Measurements from ENCODE around the gene KCNC3.

The KCNC3 gene

GRCh38 chr19:50314724-50315708 lies 14.2 kb downstream of the KCNC3 start:
- H3K4me3 ChIP-seq (ENCODE audit: low read length in 2 of 2) = peak overlapping the region; percentile 7 to 56

GRCh38 chr19:50313812-50314536 lies 15.2 kb downstream of the KCNC3 start:
- DNase-seq (ENCODE audit: low spot score) = no peak
- Histone ChIP-seq H2AK5ac (ENCODE audit: low read depth, low read length) (peak overlapping the region; percentile 81), H2AFZ (ENCODE audit: low read length) (no peak overlapping the region), H4K91ac (ENCODE audit: low read depth, low read length, poor library complexity) (no peak overlapping the region), H3K18ac (ENCODE audit: low read length) (peak overlapping the region; percentile 2), H2BK120ac (ENCODE audit: low read depth, low read length) (no peak overlapping the region), H2BK5ac (ENCODE audit: low read length) (no peak overlapping the region), H3K14ac (ENCODE audit: low read length) (no peak overlapping the region), H3K4me1 (ENCODE audit: control insufficient read depth in 2 of 2, insufficient read depth in 1 of 2, low read depth in 1 of 2, low read length in 2 of 2) (peaks cover 5 to 17% of the 10 kb centered on the region in 2 donors), H3K9ac (ENCODE audit: low read depth, low read length, poor library complexity) (no peak overlapping the region), H3K79me1 (ENCODE audit: low read depth, low read length) (no peaks in the 10 kb centered on the region), H3K4ac (ENCODE audit: low read length) (no peak overlapping the region), H3K36me3 (replicated peaks in 1 of 2; ENCODE audit: control insufficient read depth in 2 of 2, insufficient read depth in 2 of 2, low read length in 2 of 2) (no peaks in the 10 kb centered on the region), H2BK15ac (ENCODE audit: low read length) (peak overlapping the region; percentile 49), H3K9me3 (replicated peaks in 1 of 2; ENCODE audit: control insufficient read depth in 2 of 2, insufficient read depth in 1 of 2, low read depth in 1 of 2, low read length in 2 of 2) (no peaks in the 10 kb centered on the region), H3K27ac (replicated peaks; ENCODE audit: low read length) (no peak overlapping the region), H3K4me2 (ENCODE audit: insufficient read depth, low read length, poor library complexity, severe bottlenecking) (peak overlapping the region; percentile 71), H4K8ac (ENCODE audit: low read depth, low read length) (no peak overlapping the region), H3K4me3 (ENCODE audit: low read length in 2 of 2) (no peak overlapping the region), H2BK12ac (ENCODE audit: low read length) (no peak overlapping the region), H3K27me3 (ENCODE audit: control insufficient read depth in 3 of 3, insufficient read depth in 3 of 3, low read depth in 1 of 3, low read length in 3 of 3) (peaks cover 3 to 54% (median 25%) of the 10 kb centered on the region in 3 experiments), H3K23ac (ENCODE audit: low read depth, low read length, poor library complexity) (no peak overlapping the region)
- WGBS, 2 donors (ENCODE audit: extremely low coverage in 2 of 2, insufficient read length in 2 of 2, insufficient replicate concordance in 1 of 2) = no CpG with 5 or more reads among the region's 20 CpGs

More at GRCh38 chr19:50314724-50315708, 14.2 kb downstream of the KCNC3 start:
- no peak overlapping the region for H2BK12ac ChIP-seq (ENCODE audit: low read length)
- peaks cover 3 to 44% (median 25%) of the 10 kb centered on the region in 3 experiments for H3K27me3 ChIP-seq (ENCODE audit: control insufficient read depth in 3 of 3, insufficient read depth in 3 of 3, low read depth in 1 of 3, low read length in 3 of 3)
- peak overlapping the region; percentile 70 for H2AK5ac ChIP-seq (ENCODE audit: low read depth, low read length)
- H2BK5ac ChIP-seq (ENCODE audit: low read length) = peak overlapping the region; percentile 35
- H3K36me3 ChIP-seq (replicated peaks in 1 of 2; ENCODE audit: control insufficient read depth in 2 of 2, insufficient read depth in 2 of 2, low read length in 2 of 2) = no peaks in the 10 kb centered on the region
- DNase-seq (ENCODE audit: low spot score) = no peak
- peak overlapping the region; percentile 92 for H3K18ac ChIP-seq (ENCODE audit: low read length)
- no peak overlapping the region for H2BK120ac ChIP-seq (ENCODE audit: low read depth, low read length)
- H3K23ac ChIP-seq (ENCODE audit: low read depth, low read length, poor library complexity) = no peak overlapping the region
- H3K9me3 ChIP-seq (replicated peaks in 1 of 2; ENCODE audit: control insufficient read depth in 2 of 2, insufficient read depth in 1 of 2, low read depth in 1 of 2, low read length in 2 of 2) = no peaks in the 10 kb centered on the region
- no peak overlapping the region for H2AFZ ChIP-seq (ENCODE audit: low read length)
- H4K8ac ChIP-seq (ENCODE audit: low read depth, low read length) = no peak overlapping the region
- H3K4ac ChIP-seq (ENCODE audit: low read length) = no peak overlapping the region
- no peak overlapping the region for H3K14ac ChIP-seq (ENCODE audit: low read length)
- no peak overlapping the region for H4K91ac ChIP-seq (ENCODE audit: low read depth, low read length, poor library complexity)
- no peaks in the 10 kb centered on the region for H3K79me1 ChIP-seq (ENCODE audit: low read depth, low read length)
- peaks cover 5 to 17% of the 10 kb centered on the region in 2 donors for H3K4me1 ChIP-seq (ENCODE audit: control insufficient read depth in 2 of 2, insufficient read depth in 1 of 2, low read depth in 1 of 2, low read length in 2 of 2)
- peak overlapping the region; percentile 49 for H2BK15ac ChIP-seq (ENCODE audit: low read length)
- WGBS, 2 donors (ENCODE audit: extremely low coverage in 2 of 2, insufficient read length in 2 of 2, insufficient replicate concordance in 1 of 2) = no CpG with 5 or more reads among the region's 40 CpGs
- H3K27ac ChIP-seq (replicated peaks; ENCODE audit: low read length) = peak overlapping the region; percentile 73
- H3K9ac ChIP-seq (ENCODE audit: low read depth, low read length, poor library complexity) = peak overlapping the region; percentile 66
- H3K4me2 ChIP-seq (ENCODE audit: insufficient read depth, low read length, poor library complexity, severe bottlenecking) = peak overlapping the region; percentile 93

- Histone ChIP-seq H3K4me2 (ENCODE audit: insufficient read depth, low read length, poor library complexity, severe bottlenecking) (no peak overlapping the region), H3K36me3 (replicated peaks in 1 of 2; ENCODE audit: control insufficient read depth in 2 of 2, insufficient read depth in 2 of 2, low read length in 2 of 2) (no peaks in the 10 kb centered on the region), H3K4me3 (ENCODE audit: low read length in 2 of 2) (peak overlapping the region in 1 of 2 donors; percentile 7), H2BK5ac (ENCODE audit: low read length) (no peak overlapping the region), H3K4ac (ENCODE audit: low read length) (no peak overlapping the region), H3K27me3 (ENCODE audit: control insufficient read depth in 3 of 3, insufficient read depth in 3 of 3, low read depth in 1 of 3, low read length in 3 of 3) (peaks cover 3 to 61% (median 25%) of the 10 kb centered on the region in 3 experiments), H4K8ac (ENCODE audit: low read depth, low read length) (no peak overlapping the region), H2BK120ac (ENCODE audit: low read depth, low read length) (no peak overlapping the region), H3K4me1 (ENCODE audit: control insufficient read depth in 2 of 2, insufficient read depth in 1 of 2, low read depth in 1 of 2, low read length in 2 of 2) (peaks cover 5 to 17% of the 10 kb centered on the region in 2 donors), H3K18ac (ENCODE audit: low read length) (peak overlapping the region; percentile 84), H3K79me1 (ENCODE audit: low read depth, low read length) (no peaks in the 10 kb centered on the region), H2BK12ac (ENCODE audit: low read length) (no peak overlapping the region), H3K9me3 (replicated peaks in 1 of 2; ENCODE audit: control insufficient read depth in 2 of 2, insufficient read depth in 1 of 2, low read depth in 1 of 2, low read length in 2 of 2) (no peaks in the 10 kb centered on the region), H2AFZ (ENCODE audit: low read length) (no peak overlapping the region), H3K14ac (ENCODE audit: low read length) (no peak overlapping the region), H4K91ac (ENCODE audit: low read depth, low read length, poor library complexity) (no peak overlapping the region), H3K27ac (replicated peaks; ENCODE audit: low read length) (no peak overlapping the region), H2BK15ac (ENCODE audit: low read length) (no peak overlapping the region), H3K9ac (ENCODE audit: low read depth, low read length, poor library complexity) (no peak overlapping the region), H3K23ac (ENCODE audit: low read depth, low read length, poor library complexity) (peak overlapping the region; percentile 35), H2AK5ac (ENCODE audit: low read depth, low read length) (peak overlapping the region; percentile 81)
- DNase-seq (ENCODE audit: low spot score) = no peak
- no CpG with 5 or more reads among the region's 27 CpGs for WGBS, 2 donors (ENCODE audit: extremely low coverage in 2 of 2, insufficient read length in 2 of 2, insufficient replicate concordance in 1 of 2)
Observed at GRCh38 chr19:50312967-50313811, 16.0 kb downstream of the KCNC3 start.
